Epithelial cell of prostate (primary cell): ENCODE results near the gene APOF.
A peak's percentile ranks its signal among the peaks of the same experiment; 100 is the strongest.
"Not testable (repeated sequence)": the region's sequence is repeated elsewhere in the genome, so short reads cannot be mapped to it uniquely, and the experiment has no call there.

Experiments
- DNase-seq: peaks from one replicate; pipeline ENCODE4 v3.0.0-alpha.2; 2011; ENCODE audit warnings: low read depth, low spot score
- H3K27ac ChIP-seq: fragments of 450-650 bp; 2 replicates; pipeline ENCODE4 v1.5.1; 2017; ENCODE audit warnings: mild to moderate bottlenecking

The APOF gene

DNA sequence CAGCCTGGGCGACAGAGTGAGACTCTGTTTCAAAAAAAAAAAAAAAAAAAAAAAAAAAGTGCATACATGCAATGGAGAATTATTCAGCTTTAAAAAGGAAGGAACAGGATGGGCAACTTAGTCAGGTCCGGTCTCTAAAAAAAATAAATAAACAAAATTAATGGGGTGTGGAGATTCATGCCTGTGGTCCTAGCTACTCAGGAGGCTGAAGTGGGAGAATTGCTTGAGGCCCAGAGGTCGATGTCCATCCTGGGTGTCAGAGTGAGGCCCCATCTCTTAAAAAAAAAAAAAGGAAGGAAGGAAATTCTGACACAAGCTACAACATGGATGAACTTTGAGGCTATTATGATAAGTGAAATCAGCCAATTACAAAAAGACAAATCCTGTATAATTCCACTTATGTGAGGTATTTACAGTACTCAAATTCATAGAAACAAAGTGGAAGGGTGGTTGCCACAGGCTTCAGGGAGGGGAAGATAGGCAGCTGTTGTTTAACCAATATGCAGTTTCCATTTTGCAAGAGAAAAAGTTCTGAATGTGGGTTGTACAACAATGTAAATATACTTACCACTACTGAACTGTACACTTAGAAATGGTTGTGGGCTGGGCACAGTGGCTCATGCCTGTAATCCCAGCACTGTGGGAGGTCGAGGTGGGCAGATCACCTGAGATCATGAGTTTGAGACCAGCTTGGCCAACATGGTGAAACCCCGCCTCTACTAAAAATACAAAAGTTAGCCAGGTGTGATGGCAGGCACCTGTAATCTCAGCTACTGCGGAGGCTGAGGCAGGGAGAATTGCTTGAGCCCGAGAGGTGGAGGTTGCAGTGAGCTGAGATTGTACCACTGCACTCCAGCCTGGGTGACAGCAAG lies 12.3 kb upstream of the APOF start:
- no peak for DNase-seq
- H3K27ac ChIP-seq, result no peak overlapping the region

DNA sequence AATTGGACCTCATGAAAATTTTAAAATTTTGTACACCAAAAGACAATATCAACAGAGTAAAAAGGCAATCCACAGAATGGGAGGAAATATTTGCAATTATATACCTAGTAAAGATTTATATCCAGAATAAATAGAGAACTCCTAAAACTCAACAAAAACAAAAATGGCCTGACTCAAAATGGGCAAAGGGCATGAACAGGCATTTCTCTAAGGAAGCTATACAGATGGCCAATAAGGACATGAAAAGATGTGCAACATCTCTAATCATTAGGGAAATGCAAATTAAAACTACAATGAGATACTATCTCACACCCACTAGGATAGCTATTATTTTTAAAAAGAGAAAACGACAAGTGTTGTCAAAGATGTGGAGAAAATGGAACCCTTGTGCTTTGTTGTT lies 10.9 kb upstream of the APOF start:
- DNase-seq, result no peak
- no peak overlapping the region for H3K27ac ChIP-seq

- DNase-seq, result no peak
- no peak overlapping the region for H3K27ac ChIP-seq
Observed at GRCh38 chr12:56366948-56367347, 4.3 kb upstream of the APOF start.

DNA sequence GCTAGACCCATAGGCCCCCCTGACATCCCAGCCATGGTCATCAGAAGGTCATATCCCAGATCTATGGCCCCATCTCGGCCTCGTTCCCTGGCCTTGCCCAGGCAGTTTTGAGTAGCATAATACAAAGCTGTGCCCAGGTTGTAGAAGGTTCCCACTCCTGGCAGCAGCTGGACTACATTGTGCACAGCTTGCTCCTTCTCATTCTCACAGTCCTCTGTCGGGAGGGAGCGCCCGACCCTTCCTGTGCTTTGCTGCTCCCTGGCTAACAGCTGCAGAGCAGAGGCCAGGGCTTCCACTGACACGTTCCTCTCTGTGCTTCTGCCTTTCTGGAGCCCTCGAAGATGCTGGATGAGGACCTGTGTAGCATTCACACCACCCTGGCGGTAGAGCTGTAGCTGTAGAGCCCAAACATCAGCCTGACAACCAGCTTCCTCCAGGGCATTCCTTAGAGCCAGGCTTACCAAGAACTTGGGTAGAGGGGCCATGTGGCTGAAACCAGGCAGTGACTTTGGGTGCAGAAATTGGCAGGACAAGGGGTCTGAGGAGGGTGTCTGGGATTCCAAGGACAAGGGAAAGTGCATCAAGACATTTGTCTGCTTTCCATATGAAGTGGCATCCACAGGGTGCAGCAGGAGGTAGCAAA lies 1.0 kb downstream of the APOF start:
- H3K27ac ChIP-seq, result no peak overlapping the region
- DNase-seq, result no peak

GRCh38 chr12:56359851-56360767 lies 2.5 kb downstream of the APOF start, which contains the start of gene STAT2:
TSS of gene STAT2 (minus strand) at chr12:56360107. CDS start at chr12:56356571, 3,536 bp downstream.
- H3K27ac ChIP-seq, result peak within 1 kb of the TSS; percentile 93
- peak; percentile 99 for DNase-seq

- DNase-seq, result peak; percentile 43
Observed at GRCh38 chr12:56358836-56359532, 3.7 kb downstream of the APOF start.

DNA sequence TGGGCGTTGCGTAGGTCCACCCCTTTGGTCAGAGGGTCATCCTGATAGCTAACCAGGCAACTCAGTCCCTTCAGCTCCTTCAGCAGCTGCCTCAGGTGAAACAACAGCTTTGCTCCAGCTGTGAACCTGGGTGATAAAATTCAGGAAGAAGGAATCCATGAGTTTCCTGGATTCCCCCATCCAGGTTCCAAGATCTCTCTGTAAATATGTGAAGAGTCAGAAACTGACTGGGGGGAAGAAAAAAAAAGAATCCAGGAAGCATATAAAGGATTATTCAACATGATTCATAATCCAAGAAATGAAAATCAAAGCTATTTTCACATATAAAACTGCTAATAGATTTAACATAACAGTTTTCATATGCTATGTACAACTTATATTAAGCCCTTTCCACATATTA lies 11.3 kb downstream of the APOF start:
- DNase-seq, result no peak
- peak overlapping the region; percentile 3 for H3K27ac ChIP-seq

More at GRCh38 chr12:56358836-56359532, 3.7 kb downstream of the APOF start:
- peak overlapping the region; percentile 93 for H3K27ac ChIP-seq

GRCh38 chr12:56350662-56351061 lies 12.0 kb downstream of the APOF start:
- no peak for DNase-seq
- H3K27ac ChIP-seq, result no peak overlapping the region

- DNase-seq, result no peak
- no peak overlapping the region for H3K27ac ChIP-seq
Observed at GRCh38 chr12:56348776-56349175, 13.9 kb downstream of the APOF start.

GRCh38 chr12:56347255-56347654 lies 15.4 kb downstream of the APOF start:
- not testable (repeated sequence) for H3K27ac ChIP-seq, DNase-seq

DNA sequence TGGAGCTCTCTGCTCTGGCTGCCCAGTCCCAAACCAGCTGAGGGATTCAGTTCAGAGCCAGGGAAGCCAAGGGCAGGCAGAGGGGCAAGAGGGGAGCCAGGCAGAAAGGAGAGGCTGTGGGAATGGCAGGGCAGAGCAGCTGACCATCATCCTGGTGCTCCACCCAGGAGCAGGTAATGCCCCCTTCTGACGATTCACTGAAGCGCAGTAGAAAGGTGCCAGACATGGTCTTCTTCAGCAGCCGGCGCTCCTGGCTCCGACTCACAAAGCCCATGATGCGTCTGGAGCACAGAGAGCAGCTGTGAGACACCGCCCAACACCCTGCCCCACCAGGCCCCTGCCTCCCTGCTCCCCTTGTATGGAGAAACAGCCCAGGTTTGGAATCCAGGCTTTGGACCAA lies 16.0 kb downstream of the APOF start:
- H3K27ac ChIP-seq, result no peak overlapping the region
- no peak for DNase-seq

DNA sequence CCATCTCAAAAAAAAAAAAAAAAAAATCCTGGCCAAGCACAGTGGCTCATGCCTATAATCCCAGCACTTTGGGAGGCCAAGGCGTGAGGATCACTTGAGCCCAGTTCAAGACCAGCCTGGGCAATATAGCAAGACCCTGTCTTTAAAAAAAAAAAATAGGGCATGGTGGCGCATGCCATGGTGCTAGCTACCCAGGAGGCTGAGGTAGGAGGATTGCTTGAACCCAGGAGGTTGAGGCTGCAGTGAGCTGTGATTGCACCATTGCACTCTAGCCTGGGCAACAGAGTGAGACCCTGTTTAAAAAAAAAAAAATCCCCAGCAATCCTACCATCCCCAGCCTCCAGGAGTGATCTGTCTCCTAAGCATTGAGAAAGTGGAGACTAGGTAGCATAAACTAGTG lies 20.4 kb downstream of the APOF start:
- not testable (repeated sequence) for DNase-seq, H3K27ac ChIP-seq

- no peak for DNase-seq
- H3K27ac ChIP-seq, result no peak overlapping the region
Observed at GRCh38 chr12:56341616-56342015, 21.0 kb downstream of the APOF start.

DNA sequence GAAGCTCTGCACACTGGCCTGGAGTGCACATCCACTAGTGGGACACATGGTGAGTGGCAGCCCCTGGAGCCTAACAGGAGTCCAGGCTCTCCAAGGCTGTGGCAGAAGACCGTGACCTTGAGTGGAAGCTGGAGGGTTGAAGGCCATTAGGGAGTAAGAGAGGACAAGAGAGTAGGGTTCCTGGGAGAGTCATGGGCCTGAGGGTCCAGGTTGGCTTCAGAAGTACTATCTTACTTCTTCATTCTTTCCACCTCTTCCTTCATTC lies 23.6 kb downstream of the APOF start:
- H3K27ac ChIP-seq, result peak overlapping the region; percentile 73
- no peak for DNase-seq

- H3K27ac ChIP-seq, result peak within 1 kb of the TSS; percentile 73
- peak; percentile 71 for DNase-seq
Observed at GRCh38 chr12:56338308-56339157, 24.1 kb downstream of the APOF start, which contains the start of gene IL23A. TSS of gene IL23A (plus strand) at chr12:56338884. CDS start at chr12:56339045, 161 bp downstream.

GRCh38 chr12:56337753-56338251 lies 24.9 kb downstream of the APOF start:
- H3K27ac ChIP-seq, result peak overlapping the region; percentile 73

GRCh38 chr12:56336361-56337167 lies 26.1 kb downstream of the APOF start:
- no peak for DNase-seq
- H3K27ac ChIP-seq, result no peak overlapping the region

More at GRCh38 chr12:56337753-56338251, 24.9 kb downstream of the APOF start:
- DNase-seq, result no peak

DNA sequence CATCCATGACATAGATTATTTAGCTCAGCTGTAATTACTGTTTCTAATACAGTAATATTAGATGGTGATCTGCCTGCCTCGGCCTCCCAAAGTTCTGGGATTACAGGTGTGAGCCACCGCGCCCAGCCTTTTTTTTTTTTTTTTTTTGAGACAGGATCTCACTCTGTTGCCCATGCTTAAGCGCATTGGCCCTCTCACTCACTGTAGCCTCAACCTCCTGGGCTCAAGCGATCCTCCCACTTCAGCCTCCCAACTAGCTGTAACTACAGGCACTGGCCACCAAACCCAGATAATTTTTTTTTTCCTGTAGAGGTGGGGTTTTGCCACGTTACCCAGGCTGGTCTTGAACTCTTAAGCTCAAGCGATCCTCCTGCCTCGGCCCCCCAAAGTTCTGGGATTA lies 27.1 kb downstream of the APOF start:
- not testable (repeated sequence) for DNase-seq, H3K27ac ChIP-seq
